Measurements from ENCODE around the gene FAM107B. TPM values are rescaled to one million over a fixed set of nuclear protein-coding genes. Genes with fewer than 3 reads are reported as not detected.

Gene FAM107B
- total RNA-seq, 4 donors from 2014 or later: 19.5 to 35.2 (median 25.6) TPM

DNA sequence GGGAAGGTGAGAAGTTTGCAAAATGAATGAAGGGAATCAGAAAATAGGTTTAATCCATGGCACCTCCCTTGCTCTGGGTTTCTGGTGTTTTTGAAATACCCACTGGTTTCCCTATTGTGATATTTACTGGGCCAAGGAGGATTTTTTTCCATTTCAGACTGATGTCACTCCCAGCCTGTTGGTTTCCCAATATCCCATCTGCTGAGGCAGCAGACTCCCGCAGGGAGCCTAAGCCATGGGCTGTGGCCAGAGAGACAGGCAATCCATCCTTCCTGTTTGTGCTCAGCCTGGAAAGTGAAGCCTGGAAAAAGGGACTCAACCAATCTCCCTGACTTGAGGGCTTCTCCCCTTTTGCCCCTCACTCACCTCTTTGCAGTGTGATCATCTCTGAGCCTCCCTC is 22.8 kb downstream of the FAM107B start:
- Histone ChIP-seq H3K27me3 (no peaks in the 10 kb centered on the region), H3K27ac (peak overlapping the region; percentile 72), H3K4me3 (no peak overlapping the region), H3K4me1 (peaks cover 38% of the 10 kb centered on the region), H3K36me3 (no peaks in the 10 kb centered on the region), H3K9me3 (no peaks in the 10 kb centered on the region)
- WGBS: 44% methylated on average over 1 of the region's 1 CpG
- peak in 1 of 2 donors; percentile 80 for DNase-seq (ENCODE audit: low spot score in 2 of 2)
- TF ChIP-seq CTCF (IDR thresholded peaks at IDR 0.05): no peak
- no peak for TF ChIP-seq POLR2AphosphoS5 (IDR thresholded peaks at IDR 0.05)

GRCh38 chr10:14751014-14751896 is 23.4 kb downstream of the FAM107B start:
- TF ChIP-seq CTCF (IDR thresholded peaks at IDR 0.05) (no peak), POLR2A (IDR thresholded peaks at IDR 0.05) (no peak), POLR2AphosphoS5 (IDR thresholded peaks at IDR 0.05) (no peak), EP300 (IDR thresholded peaks at IDR 0.05) (no peak)
- WGBS: 69% methylated on average over 14 of the region's 14 CpGs
- peak in 1 of 2 donors; percentile 71 for DNase-seq (ENCODE audit: low spot score in 2 of 2)
- Histone ChIP-seq H3K9me3 (no peaks in the 10 kb centered on the region), H3K36me3 (no peaks in the 10 kb centered on the region), H3K4me1 (peaks cover 38% of the 10 kb centered on the region), H3K27ac (peak overlapping the region; percentile 72), H3K4me3 (no peak overlapping the region), H3K27me3 (no peaks in the 10 kb centered on the region)

DNA sequence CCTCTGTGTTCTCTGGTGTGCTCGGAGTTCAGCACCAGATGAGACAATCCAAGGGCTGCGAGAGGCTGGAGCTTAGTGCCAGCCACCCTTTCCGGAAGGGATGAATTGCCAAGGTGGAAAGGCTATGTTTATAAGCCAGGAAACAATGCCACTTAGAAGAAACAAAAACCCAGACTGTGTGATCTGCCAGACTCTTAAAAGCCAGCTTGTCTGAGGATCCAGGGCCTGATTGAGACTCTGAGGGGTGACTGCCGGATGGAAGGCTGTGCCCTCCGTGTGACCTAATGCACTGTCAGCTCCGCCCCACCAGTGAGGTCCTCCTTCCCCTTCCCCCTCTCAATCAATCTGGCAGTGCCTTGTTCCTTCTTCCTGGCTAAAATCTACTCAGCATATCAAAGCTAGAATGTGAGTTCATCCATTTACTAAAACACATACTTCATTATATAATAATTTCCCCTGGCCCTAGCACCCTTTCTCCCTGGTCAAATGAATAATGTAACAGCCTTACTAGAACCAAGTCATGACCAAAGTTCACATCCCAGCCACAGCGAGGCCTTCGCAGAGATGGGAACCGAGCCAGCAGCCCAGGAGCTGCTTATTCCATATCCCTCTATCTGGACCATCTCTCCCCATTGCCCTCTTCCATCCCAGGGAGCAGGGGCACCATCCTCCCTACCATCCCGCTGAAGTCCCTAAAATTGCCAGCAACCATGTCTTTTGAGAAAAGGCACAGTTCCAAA is 25.5 kb downstream of the FAM107B start:
- Histone ChIP-seq H3K27ac (peak overlapping the region; percentile 12), H3K36me3 (no peaks in the 10 kb centered on the region), H3K4me3 (no peak overlapping the region), H3K27me3 (no peaks in the 10 kb centered on the region), H3K9me3 (no peaks in the 10 kb centered on the region), H3K4me1 (peaks cover 38% of the 10 kb centered on the region)
- no peak for DNase-seq (ENCODE audit: low spot score in 2 of 2)
- no peak for TF ChIP-seq CTCF (IDR thresholded peaks at IDR 0.05)
- TF ChIP-seq POLR2AphosphoS5 (IDR thresholded peaks at IDR 0.05): no peak
- no peak for TF ChIP-seq POLR2A (IDR thresholded peaks at IDR 0.05)
- no peak for TF ChIP-seq EP300 (IDR thresholded peaks at IDR 0.05)
- WGBS: 53% methylated on average over 10 of the region's 10 CpGs

DNA sequence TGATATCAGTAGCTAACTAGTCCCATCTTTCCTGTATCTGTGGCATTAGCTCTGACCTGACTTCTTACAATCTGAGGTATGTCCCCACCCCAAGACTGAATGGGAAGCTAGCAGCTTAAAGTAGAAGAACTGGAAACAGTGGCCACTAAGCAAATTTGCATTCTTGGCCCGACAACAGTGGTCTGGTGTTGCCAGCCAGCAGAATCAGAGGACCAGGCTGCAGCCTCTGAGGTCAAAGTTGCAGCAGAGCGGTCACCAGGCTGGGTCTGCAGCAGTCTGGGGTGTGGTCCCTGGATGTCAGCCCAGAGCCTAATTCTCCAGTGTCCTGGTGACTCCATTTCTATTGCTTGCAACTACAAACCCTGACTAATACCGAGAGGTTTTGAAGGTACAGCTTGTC is 26.3 kb downstream of the FAM107B start:
- Histone ChIP-seq H3K4me3 (no peak overlapping the region), H3K27ac (peak overlapping the region; percentile 12), H3K4me1 (peaks cover 38% of the 10 kb centered on the region), H3K36me3 (no peaks in the 10 kb centered on the region), H3K27me3 (no peaks in the 10 kb centered on the region), H3K9me3 (no peaks in the 10 kb centered on the region)
- TF ChIP-seq POLR2AphosphoS5 (IDR thresholded peaks at IDR 0.05) (no peak), CTCF (IDR thresholded peaks at IDR 0.05) (no peak), EP300 (IDR thresholded peaks at IDR 0.05) (no peak), POLR2A (IDR thresholded peaks at IDR 0.05) (no peak)
- 64% methylated on average over 3 of the region's 3 CpGs for WGBS
- no peak for DNase-seq (ENCODE audit: low spot score in 2 of 2)

DNA sequence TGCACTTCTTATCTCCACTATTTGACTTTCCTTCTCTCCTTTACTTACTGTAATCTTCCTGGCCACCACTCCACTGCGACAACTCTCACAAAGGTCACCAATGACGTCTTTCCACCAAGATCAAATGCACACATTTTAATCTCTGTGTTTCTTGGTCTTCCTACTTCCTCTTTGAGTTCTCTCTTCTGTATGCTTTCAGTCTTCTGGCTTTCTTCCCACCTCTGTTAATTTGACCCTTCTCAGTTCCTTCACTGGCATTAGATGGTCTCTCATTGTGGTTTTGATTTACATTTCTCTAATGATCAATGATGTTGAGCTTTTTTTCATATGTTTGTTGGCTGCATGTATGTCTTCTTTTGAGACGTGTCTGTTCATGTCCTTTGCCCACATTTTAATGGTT is 31.9 kb downstream of the FAM107B start:
- Histone ChIP-seq H3K4me3 (no peak overlapping the region), H3K27ac (no peak overlapping the region), H3K27me3 (no peaks in the 10 kb centered on the region), H3K36me3 (no peaks in the 10 kb centered on the region), H3K9me3 (no peaks in the 10 kb centered on the region), H3K4me1 (no peaks in the 10 kb centered on the region)
- no peak for DNase-seq (ENCODE audit: low spot score in 2 of 2)
- 53% methylated on average over 3 of the region's 3 CpGs for WGBS
- TF ChIP-seq CTCF (IDR thresholded peaks at IDR 0.05) (no peak), POLR2AphosphoS5 (IDR thresholded peaks at IDR 0.05) (no peak), EP300 (IDR thresholded peaks at IDR 0.05) (no peak), POLR2A (IDR thresholded peaks at IDR 0.05) (no peak)

All from suprapubic skin (tissue), 4 donors.